Inferior parietal cortex (tissue), 1 donor: ENCODE measurements around the gene PRPSAP1.
A peak's percentile ranks its signal among the peaks of the same experiment; 100 is the strongest.

ENCODE experiments used
- DNase-seq: peaks from one replicate; pipeline ENCODE4 v3.0.0-alpha.2; 2016; ENCODE audit errors: extremely low spot score

Gene PRPSAP1

GRCh38 chr17:76266244-76266938 lies 87.3 kb downstream of the PRPSAP1 start:
- DNase-seq = no peak

- DNase-seq = no peak
Measured at GRCh38 chr17:76265624-76266243, 88.0 kb downstream of the PRPSAP1 start.

- DNase-seq = peak; percentile 98
Measured at GRCh38 chr17:76264755-76265623, 88.7 kb downstream of the PRPSAP1 start, which contains the start of gene UBALD2. Gene UBALD2, plus strand, starts transcription at chr17:76265348. Its CDS starts 158 bp downstream, at chr17:76265506.

GRCh38 chr17:76264425-76264754 lies 89.3 kb downstream of the PRPSAP1 start:
- DNase-seq = no peak

GRCh38 chr17:76263896-76264295 lies 89.8 kb downstream of the PRPSAP1 start:
- no peak for DNase-seq

GRCh38 chr17:76262732-76263344 lies 90.9 kb downstream of the PRPSAP1 start:
- DNase-seq = no peak

- DNase-seq = no peak
Measured at GRCh38 chr17:76261421-76262215, 92.1 kb downstream of the PRPSAP1 start.

- DNase-seq = no peak
Measured at GRCh38 chr17:76260669-76261068, 93.0 kb downstream of the PRPSAP1 start.

- DNase-seq = no peak
Measured at GRCh38 chr17:76260220-76260619, 93.5 kb downstream of the PRPSAP1 start.
